Thoracic aorta (tissue), 2 donors: ENCODE data around the gene ATG7. TPM values are rescaled to one million over a fixed set of nuclear protein-coding genes. Genes with fewer than 3 reads are reported as not detected.
"Not testable (repeated sequence)": the region's sequence is repeated elsewhere in the genome, so short reads cannot be mapped to it uniquely, and the experiment has no call there.

Source experiments
- ATAC-seq: fragments of 150-250 bp; one replicate; pipeline ENCODE4 v1.8.0; 2017; ENCODE audit warnings: low read depth; ENCODE audit not compliant: insufficient number of reproducible peaks, low FRiP score
- DNase-seq: peaks from one replicate; pipeline ENCODE4 v3.0.0-alpha.2; 2020; ENCODE audit warnings: low spot score
- H3K27ac ChIP-seq, 2 donors: fragments of 200-600 bp; sonication (generic); 1 replicate in 1 of 2; 2 replicates in 1 of 2; pipeline ENCODE4 v1.5.1; 2016; ENCODE audit warnings: mild to moderate bottlenecking in 2 of 2, moderate library complexity in 2 of 2
- H3K27me3 ChIP-seq: fragments of 200-600 bp; sonication (generic); replicated peaks from 2 replicates; pipeline ENCODE4 v1.6.0; 2016; ENCODE audit warnings: mild to moderate bottlenecking; ENCODE audit not compliant: insufficient read depth
- H3K36me3 ChIP-seq: fragments of 200-600 bp; sonication (generic); one replicate; pipeline ENCODE4 v1.5.1; 2016
- H3K4me1 ChIP-seq, 2 donors: fragments of 200-600 bp; sonication (generic); 1 replicate in 1 of 2; 2 replicates in 1 of 2; pipeline versions ENCODE4 v1.5.1 to v1.6.0; 2016; ENCODE audit warnings: low read depth in 2 of 2, mild to moderate bottlenecking in 1 of 2; ENCODE audit not compliant: control insufficient read depth in 1 of 2
- H3K4me3 ChIP-seq: fragments of 200-600 bp; sonication (generic); 2 replicates; pipeline ENCODE4 v1.5.1; 2016; ENCODE audit warnings: mild to moderate bottlenecking
- H3K9me3 ChIP-seq: fragments of 200-600 bp; sonication (generic); 2 replicates; pipeline ENCODE4 v1.5.1; 2016
- total RNA-seq, 2 donors: library from RNA; depleted of rRNA; stranded (reverse); fragments of >200 nt; gene quantifications; one replicate each; pipeline versions ENCODE4 v1.1.0 to v1.2.3, GENCODE V29; 2016
- TF ChIP-seq, protein P1 (sequence below): fragments of 200-600 bp; sonication (generic); IDR thresholded peaks from one replicate; pipeline ENCODE4 v1.5.1; 2019; ENCODE audit warnings: antibody characterized with exemption

The ATG7 gene
- total RNA-seq, 2 donors from 2014 or later: 56.6 to 88.3 TPM

DNA sequence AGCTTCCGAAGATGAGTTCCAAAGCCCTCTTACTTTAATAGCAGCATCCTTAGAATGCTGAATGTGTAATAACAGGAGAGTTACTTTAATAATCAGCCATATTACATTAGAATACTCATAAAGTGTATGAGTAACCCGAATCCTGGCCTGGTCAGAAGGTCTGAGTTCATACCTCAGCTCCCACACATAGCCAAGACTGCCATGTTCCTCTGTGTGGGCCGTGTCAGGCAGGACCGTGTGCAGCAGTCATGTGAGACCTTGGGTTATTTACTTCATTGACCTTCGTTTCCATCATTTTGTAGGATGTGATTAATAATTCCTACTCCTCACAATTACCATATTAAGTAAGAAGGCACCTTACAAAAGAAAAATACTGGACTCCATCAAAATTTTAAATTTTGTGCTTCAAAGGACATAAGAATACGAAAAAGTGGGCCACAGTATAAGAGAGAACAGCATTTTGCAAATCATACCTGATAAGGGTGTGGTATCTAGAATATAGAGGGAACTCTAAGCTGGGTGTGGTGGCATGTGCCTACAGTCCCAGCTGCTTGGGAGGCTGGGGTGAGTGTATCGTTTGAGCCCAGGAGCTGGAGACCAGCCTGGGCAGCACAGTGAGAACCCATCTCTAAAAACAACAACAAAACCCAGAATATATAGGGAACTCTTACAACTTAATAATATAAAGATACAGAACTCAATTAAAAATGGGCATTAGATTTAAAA is 163.4 kb downstream of the ATG7 start:
- no peak for DNase-seq
- no peak for ATAC-seq
- H3K27ac ChIP-seq: peak overlapping the region in 1 of 2 donors; percentile 3

DNA sequence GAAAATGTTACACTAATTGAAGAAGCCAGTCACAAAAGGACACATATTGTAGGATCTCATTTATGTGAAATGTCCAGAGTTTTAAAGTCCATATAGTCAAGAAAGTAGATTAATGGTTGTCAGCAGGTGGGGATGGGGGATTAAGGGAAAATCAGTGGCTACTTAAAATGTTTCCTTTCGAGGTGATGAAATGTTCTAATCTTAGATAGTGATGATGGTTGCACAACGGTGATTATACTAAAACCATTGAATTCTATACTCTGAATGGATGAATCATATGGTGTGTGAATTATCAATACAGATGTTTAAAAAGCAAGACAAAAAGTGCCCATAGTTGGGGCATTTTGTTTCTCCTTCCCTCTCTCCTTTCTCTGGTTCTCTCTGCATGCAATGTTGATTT is 164.6 kb downstream of the ATG7 start:
- Histone ChIP-seq H3K36me3 (no peaks in the 10 kb centered on the region), H3K4me3 (no peak overlapping the region), H3K27ac (no peak overlapping the region), H3K27me3 (no peaks in the 10 kb centered on the region), H3K4me1 (peaks cover 17 to 26% of the 10 kb centered on the region in 2 donors), H3K9me3 (no peaks in the 10 kb centered on the region)
- TF ChIP-seq, protein P1, sequence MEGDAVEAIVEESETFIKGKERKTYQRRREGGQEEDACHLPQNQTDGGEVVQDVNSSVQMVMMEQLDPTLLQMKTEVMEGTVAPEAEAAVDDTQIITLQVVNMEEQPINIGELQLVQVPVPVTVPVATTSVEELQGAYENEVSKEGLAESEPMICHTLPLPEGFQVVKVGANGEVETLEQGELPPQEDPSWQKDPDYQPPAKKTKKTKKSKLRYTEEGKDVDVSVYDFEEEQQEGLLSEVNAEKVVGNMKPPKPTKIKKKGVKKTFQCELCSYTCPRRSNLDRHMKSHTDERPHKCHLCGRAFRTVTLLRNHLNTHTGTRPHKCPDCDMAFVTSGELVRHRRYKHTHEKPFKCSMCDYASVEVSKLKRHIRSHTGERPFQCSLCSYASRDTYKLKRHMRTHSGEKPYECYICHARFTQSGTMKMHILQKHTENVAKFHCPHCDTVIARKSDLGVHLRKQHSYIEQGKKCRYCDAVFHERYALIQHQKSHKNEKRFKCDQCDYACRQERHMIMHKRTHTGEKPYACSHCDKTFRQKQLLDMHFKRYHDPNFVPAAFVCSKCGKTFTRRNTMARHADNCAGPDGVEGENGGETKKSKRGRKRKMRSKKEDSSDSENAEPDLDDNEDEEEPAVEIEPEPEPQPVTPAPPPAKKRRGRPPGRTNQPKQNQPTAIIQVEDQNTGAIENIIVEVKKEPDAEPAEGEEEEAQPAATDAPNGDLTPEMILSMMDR: no peak
- DNase-seq: no peak
- no peak for ATAC-seq

More for the DNA sequence above, 163.4 kb downstream of the ATG7 start:
- Histone ChIP-seq H3K27me3 (no peaks in the 10 kb centered on the region), H3K36me3 (no peaks in the 10 kb centered on the region), H3K4me1 (peaks cover 17 to 37% of the 10 kb centered on the region in 2 donors), H3K9me3 (no peaks in the 10 kb centered on the region), H3K4me3 (no peak overlapping the region)
- TF ChIP-seq, protein P1: no peak

DNA sequence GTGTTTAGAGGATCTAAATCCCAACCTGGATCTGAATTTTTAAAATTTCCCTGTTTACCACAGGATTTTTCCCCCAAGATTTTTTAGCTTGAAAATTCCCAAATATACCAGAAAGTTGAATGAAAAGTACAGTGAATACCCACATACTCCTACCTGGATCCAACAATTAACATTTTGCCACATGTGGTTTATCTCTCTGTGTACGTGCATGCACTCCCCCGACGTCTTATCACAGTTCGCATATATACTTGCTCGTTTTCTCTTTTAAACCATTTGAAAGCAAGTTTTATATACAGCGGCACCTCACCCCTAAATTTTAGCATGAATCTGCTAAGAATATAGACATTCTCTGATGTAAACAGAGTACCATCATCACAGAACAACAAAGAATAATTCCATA is 165.3 kb downstream of the ATG7 start:
- H3K4me1 ChIP-seq: peaks cover 17 to 26% of the 10 kb centered on the region in 2 donors
- no peak overlapping the region for H3K4me3 ChIP-seq
- ATAC-seq (no peak), DNase-seq (no peak)
- H3K9me3 ChIP-seq: no peaks in the 10 kb centered on the region
- no peaks in the 10 kb centered on the region for H3K36me3 ChIP-seq
- no peak overlapping the region for H3K27ac ChIP-seq
- H3K27me3 ChIP-seq: no peaks in the 10 kb centered on the region
- TF ChIP-seq, protein P1: no peak

DNA sequence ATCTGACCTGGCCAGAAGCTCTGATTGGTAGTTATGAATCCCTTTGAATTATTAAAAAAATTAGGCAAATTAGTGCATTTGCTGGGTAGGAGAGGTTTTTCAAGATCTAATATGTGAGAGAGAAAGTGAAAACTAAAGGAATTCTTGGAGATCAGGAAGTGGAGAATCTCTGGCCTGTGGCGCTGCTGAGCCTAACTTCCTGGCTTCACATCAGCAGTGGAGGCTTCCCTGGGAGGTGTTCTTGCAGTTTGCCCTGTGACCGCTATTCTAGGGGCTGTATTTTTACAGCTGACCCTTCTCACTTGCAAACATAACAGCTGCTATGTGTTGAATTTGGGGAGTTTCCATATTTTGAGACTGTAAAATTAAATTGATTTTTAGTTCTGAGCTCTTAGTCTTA is 166.4 kb downstream of the ATG7 start:
- ATAC-seq (no peak), DNase-seq (no peak)
- no peaks in the 10 kb centered on the region for H3K9me3 ChIP-seq
- TF ChIP-seq, protein P1: peak; percentile 9
- H3K4me3 ChIP-seq: peak overlapping the region; percentile 8
- H3K27me3 ChIP-seq: no peaks in the 10 kb centered on the region
- no peaks in the 10 kb centered on the region for H3K36me3 ChIP-seq
- peaks cover 12 to 18% of the 10 kb centered on the region in 2 donors for H3K4me1 ChIP-seq
- peak overlapping the region; percentile 15 to 28 for H3K27ac ChIP-seq

DNA sequence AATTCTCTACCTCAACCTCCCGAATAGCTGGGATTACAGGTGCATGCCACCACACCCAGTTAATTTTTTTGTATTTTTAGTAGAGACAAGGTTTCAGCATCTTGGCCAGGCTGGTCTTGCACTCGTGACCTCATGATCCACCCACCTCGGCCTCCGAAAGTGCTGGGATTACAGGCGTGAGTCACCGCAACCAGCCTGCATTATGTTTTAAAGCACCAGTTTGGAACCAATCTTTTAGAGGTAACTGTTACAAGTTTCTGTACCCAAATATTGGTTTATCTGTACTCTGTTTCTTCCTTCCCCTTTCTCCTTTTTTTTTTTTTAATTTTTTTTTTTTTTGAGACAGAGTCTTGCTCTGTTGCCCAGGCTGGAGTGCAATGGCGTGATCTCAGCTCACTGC is 169.1 kb downstream of the ATG7 start:
- ATAC-seq, H3K9me3 ChIP-seq, H3K4me3 ChIP-seq, H3K36me3 ChIP-seq, H3K27ac ChIP-seq, DNase-seq, H3K27me3 ChIP-seq: not testable (repeated sequence)
- peaks cover 3 to 29% of the 10 kb centered on the region in 2 donors for H3K4me1 ChIP-seq
